Spinal cord (tissue), 10 donors: ENCODE measurements around the gene PRDM16. TPM values are rescaled to one million over a fixed set of nuclear protein-coding genes. Genes with fewer than 3 reads are reported as not detected.

Experiments used
- DNase-seq, 6 donors: peaks; one replicate each; pipeline versions ENCODE4 v3.0.0 to v3.0.0-alpha.2; 2013 to 2015; ENCODE audit warnings: low spot score in 6 of 6, low read depth in 4 of 6
- H3K27ac ChIP-seq: one replicate; pipeline ENCODE4 v1.5.1; 2013; ENCODE audit warnings: low read depth, low read length, control low read depth
- H3K27me3 ChIP-seq: one replicate; pipeline ENCODE4 v1.6.1; 2013; ENCODE audit warnings: low read length; ENCODE audit not compliant: control insufficient read depth, insufficient read depth
- H3K36me3 ChIP-seq: one replicate; pipeline ENCODE4 v1.6.1; 2013; ENCODE audit warnings: low read length; ENCODE audit not compliant: control insufficient read depth, insufficient read depth
- H3K4me1 ChIP-seq: one replicate; pipeline ENCODE4 v1.6.1; 2013; ENCODE audit warnings: low read length; ENCODE audit not compliant: control insufficient read depth, insufficient read depth
- H3K4me3 ChIP-seq: one replicate; pipeline ENCODE4 v1.5.1; 2013; ENCODE audit warnings: low read depth, low read length, control low read depth
- H3K9me3 ChIP-seq: one replicate; pipeline ENCODE4 v1.6.1; 2013; ENCODE audit warnings: low read length; ENCODE audit not compliant: control insufficient read depth, insufficient read depth
- WGBS: methylation state at CpG from one replicate; pipeline ENCODE4 v1.1.5; 2013; ENCODE audit warnings: missing lambda C conversion rate; ENCODE audit not compliant: insufficient coverage; 5-methylcytosine and 5-hydroxymethylcytosine counted together
- polyA plus RNA-seq, 2 donors: library from polyadenylated mRNA; unstranded; fragments of 120-200 nt; gene quantifications; one replicate each; pipeline ENCODE4 v1.2.1, GENCODE V29; 2013; ENCODE audit not compliant: insufficient read length in 2 of 2
- total RNA-seq, 2 donors: library from RNA; depleted of rRNA in 1 of 2; stranded (reverse); fragments of 120-200 nt in 1 of 2; fragments of >200 nt in 1 of 2; gene quantifications; one replicate each; pipeline versions ENCODE4 v1.2.3 to v1.2.4, GENCODE V29; 2013 to 2014
- donor health status: healthy.

The PRDM16 gene
- total and polyA plus RNA-seq, 4 donors, result 6.1 to 8.3 (median 7.3) TPM

- 91% methylated on average over 9 of the region's 11 CpGs for WGBS
- no peak overlapping the region for H3K4me3 ChIP-seq
- peaks cover 9% of the 10 kb centered on the region for H3K36me3 ChIP-seq
- DNase-seq, result no peak
- no peaks in the 10 kb centered on the region for H3K9me3 ChIP-seq
- peaks cover 87% of the 10 kb centered on the region for H3K4me1 ChIP-seq
- H3K27ac ChIP-seq, result no peak overlapping the region
- H3K27me3 ChIP-seq, result peaks cover 6% of the 10 kb centered on the region
These were observed 296.0 kb downstream of the PRDM16 start for GRCh38 chr1:3364983-3365382.

GRCh38 chr1:3365523-3366125 lies 296.6 kb downstream of the PRDM16 start:
- no peak overlapping the region for H3K27ac ChIP-seq
- peak in 1 of 6 donors; percentile 87 for DNase-seq
- no peak overlapping the region for H3K4me3 ChIP-seq
- no peaks in the 10 kb centered on the region for H3K9me3 ChIP-seq
- H3K36me3 ChIP-seq, result peaks cover 9% of the 10 kb centered on the region
- WGBS, result 71% methylated on average over 14 of the region's 22 CpGs
- H3K27me3 ChIP-seq, result peaks cover 6% of the 10 kb centered on the region
- H3K4me1 ChIP-seq, result peaks cover 82% of the 10 kb centered on the region

- DNase-seq, result peak in 2 of 6 donors; percentile 72 to 73
- no peaks in the 10 kb centered on the region for H3K9me3 ChIP-seq
- H3K4me3 ChIP-seq, result no peak overlapping the region
- peaks cover 3% of the 10 kb centered on the region for H3K36me3 ChIP-seq
- 33% methylated on average over 28 of the region's 42 CpGs for WGBS
- peaks cover 74% of the 10 kb centered on the region for H3K4me1 ChIP-seq
- H3K27ac ChIP-seq, result peak overlapping the region; percentile 25
- peaks cover 3% of the 10 kb centered on the region for H3K27me3 ChIP-seq
These were observed 297.4 kb downstream of the PRDM16 start for GRCh38 chr1:3366126-3367051.

- WGBS, result 77% methylated on average over 5 of the region's 11 CpGs
- DNase-seq, result no peak
- Histone ChIP-seq H3K4me1 (peaks cover 65% of the 10 kb centered on the region), H3K27ac (no peak overlapping the region), H3K4me3 (no peak overlapping the region), H3K27me3 (peaks cover 3% of the 10 kb centered on the region), H3K9me3 (no peaks in the 10 kb centered on the region), H3K36me3 (peaks cover 3% of the 10 kb centered on the region)
These were observed 298.4 kb downstream of the PRDM16 start for GRCh38 chr1:3367376-3367775.

GRCh38 chr1:3368059-3368458 lies 299.1 kb downstream of the PRDM16 start:
- Histone ChIP-seq H3K27ac (no peak overlapping the region), H3K27me3 (peaks cover 3% of the 10 kb centered on the region), H3K9me3 (no peaks in the 10 kb centered on the region), H3K4me1 (peaks cover 61% of the 10 kb centered on the region), H3K4me3 (no peak overlapping the region), H3K36me3 (peaks cover 3% of the 10 kb centered on the region)
- WGBS, result 83% methylated on average over 14 of the region's 14 CpGs
- DNase-seq, result no peak

- H3K9me3 ChIP-seq, result no peaks in the 10 kb centered on the region
- peaks cover 5% of the 10 kb centered on the region for H3K36me3 ChIP-seq
- no peak overlapping the region for H3K4me3 ChIP-seq
- peak overlapping the region; percentile 30 for H3K27ac ChIP-seq
- peak in 2 of 6 donors; percentile 55 to 56 for DNase-seq
- WGBS, result 33% methylated on average over 9 of the region's 16 CpGs
- H3K27me3 ChIP-seq, result peaks cover 3% of the 10 kb centered on the region
- H3K4me1 ChIP-seq, result peaks cover 63% of the 10 kb centered on the region
These were observed 299.9 kb downstream of the PRDM16 start for GRCh38 chr1:3368711-3369445.

- Histone ChIP-seq H3K27ac (peak overlapping the region; percentile 30), H3K4me1 (peaks cover 56% of the 10 kb centered on the region), H3K9me3 (no peaks in the 10 kb centered on the region), H3K27me3 (peaks cover 3% of the 10 kb centered on the region), H3K36me3 (peaks cover 8% of the 10 kb centered on the region), H3K4me3 (no peak overlapping the region)
- 53% methylated on average over 6 of the region's 12 CpGs for WGBS
- peak in 1 of 6 donors; percentile 73 for DNase-seq
These were observed 300.6 kb downstream of the PRDM16 start for GRCh38 chr1:3369446-3370076.

- Histone ChIP-seq H3K4me3 (no peak overlapping the region), H3K4me1 (peaks cover 41% of the 10 kb centered on the region), H3K36me3 (peaks cover 12% of the 10 kb centered on the region), H3K27me3 (peaks cover 3% of the 10 kb centered on the region), H3K9me3 (no peaks in the 10 kb centered on the region), H3K27ac (no peak overlapping the region)
- WGBS, result 94% methylated on average over 4 of the region's 4 CpGs
- DNase-seq, result no peak
These were observed 302.1 kb downstream of the PRDM16 start for GRCh38 chr1:3370856-3371703.
